ENCODE measurements around the gene TDO2.

GRCh38 chr4:155900381-155900780 lies 3.1 kb upstream of the TDO2 start:
- TF ChIP-seq ZBTB43 (CRISPR knock-in tag; IDR thresholded peaks at IDR 0.05) (no peak), GRHL2 (CRISPR knock-in tag; IDR thresholded peaks at IDR 0.05; ENCODE audit: insufficient replicate concordance, severe bottlenecking) (no peak), GABPB1 (CRISPR knock-in tag; IDR thresholded peaks at IDR 0.05) (no peak), ZSCAN18 (CRISPR knock-in tag; IDR thresholded peaks at IDR 0.05) (no peak), USF2 (CRISPR knock-in tag; IDR thresholded peaks at IDR 0.05) (no peak), CREM (CRISPR knock-in tag; IDR thresholded peaks at IDR 0.05) (no peak), SP1 (CRISPR knock-in tag; conservative IDR thresholded peaks at IDR 0.05) (no peak), ATF3 (CRISPR knock-in tag; conservative IDR thresholded peaks at IDR 0.05) (no peak), USF1 (CRISPR knock-in tag; IDR thresholded peaks at IDR 0.05) (no peak), IRF2 (CRISPR knock-in tag; IDR thresholded peaks at IDR 0.05; ENCODE audit: borderline replicate concordance, low read depth) (no peak), CTCF (IDR thresholded peaks at IDR 0.05) (no peak), RELA (CRISPR knock-in tag; IDR thresholded peaks at IDR 0.05; ENCODE audit: borderline replicate concordance) (no peak)
